Stimulated activated CD8-positive, alpha-beta memory T cell treated with anti-CD3 and anti-CD28 coated beads, Interleukin-15, amount 100 ng/mL, for 24 hours (primary cell): ENCODE results near the gene MGAT5.

Experiments
- DNase-seq: peaks from one replicate; pipeline ENCODE4 v3.0.0-alpha.2; 2020; ENCODE audit warnings: low read depth

The MGAT5 gene

DNA sequence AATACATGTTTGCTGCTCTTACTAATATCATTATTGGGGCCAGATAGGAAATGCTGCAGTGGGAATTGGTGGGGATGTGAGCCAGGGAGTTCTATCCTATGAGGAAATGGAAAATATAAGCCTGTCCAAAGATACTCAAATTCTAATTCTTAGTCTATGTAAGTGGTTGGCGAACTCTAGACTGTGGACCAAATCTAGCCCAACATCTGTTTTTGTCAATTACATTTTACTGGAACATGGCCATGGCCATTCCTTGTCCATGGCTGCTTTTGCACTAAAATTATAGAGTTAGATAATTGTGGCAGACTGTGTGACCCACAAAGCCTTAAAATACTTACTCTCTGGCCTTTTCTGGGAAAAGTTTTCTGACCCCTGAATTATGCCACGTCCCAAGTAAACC is 113.3 kb downstream of the MGAT5 start:
- no peak for DNase-seq

DNA sequence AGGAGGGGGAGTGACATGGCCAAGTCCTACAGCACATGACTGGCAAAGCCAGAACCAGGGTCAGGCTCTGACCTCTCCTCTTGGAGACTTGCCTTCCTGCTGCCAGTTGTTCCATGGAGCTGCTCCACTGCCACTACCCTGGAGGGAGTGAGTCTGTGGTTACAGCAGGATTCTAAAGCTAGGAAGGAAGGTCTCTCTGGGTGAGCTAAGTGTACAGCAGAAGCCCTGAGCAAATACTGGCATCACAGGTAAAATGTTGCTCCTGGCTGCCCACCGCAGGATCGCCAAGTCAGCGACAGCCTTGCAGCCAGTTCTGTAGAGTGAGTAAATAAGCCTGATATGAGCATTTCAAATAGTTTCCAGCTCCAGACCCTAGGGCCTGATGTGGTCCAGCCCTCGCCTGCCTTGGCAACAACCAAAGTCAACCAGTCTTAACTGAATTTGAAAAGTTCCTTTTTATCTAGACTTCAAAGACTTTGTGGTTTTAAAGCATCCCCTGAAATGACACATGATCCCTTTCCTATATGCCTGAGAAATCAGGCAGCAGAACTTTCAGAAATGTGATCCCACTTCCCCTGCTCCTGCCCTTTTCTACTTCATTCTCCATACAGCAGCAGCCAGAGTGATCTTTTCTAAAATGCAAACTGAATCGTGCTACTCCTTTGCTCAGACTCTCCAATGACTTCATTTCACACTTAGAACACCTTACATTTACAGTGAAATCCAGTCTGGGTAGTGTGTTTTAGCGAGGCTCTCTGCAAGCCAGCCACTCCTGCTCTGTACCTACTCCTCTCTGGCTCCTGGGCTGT is 114.3 kb downstream of the MGAT5 start:
- no peak for DNase-seq

DNA sequence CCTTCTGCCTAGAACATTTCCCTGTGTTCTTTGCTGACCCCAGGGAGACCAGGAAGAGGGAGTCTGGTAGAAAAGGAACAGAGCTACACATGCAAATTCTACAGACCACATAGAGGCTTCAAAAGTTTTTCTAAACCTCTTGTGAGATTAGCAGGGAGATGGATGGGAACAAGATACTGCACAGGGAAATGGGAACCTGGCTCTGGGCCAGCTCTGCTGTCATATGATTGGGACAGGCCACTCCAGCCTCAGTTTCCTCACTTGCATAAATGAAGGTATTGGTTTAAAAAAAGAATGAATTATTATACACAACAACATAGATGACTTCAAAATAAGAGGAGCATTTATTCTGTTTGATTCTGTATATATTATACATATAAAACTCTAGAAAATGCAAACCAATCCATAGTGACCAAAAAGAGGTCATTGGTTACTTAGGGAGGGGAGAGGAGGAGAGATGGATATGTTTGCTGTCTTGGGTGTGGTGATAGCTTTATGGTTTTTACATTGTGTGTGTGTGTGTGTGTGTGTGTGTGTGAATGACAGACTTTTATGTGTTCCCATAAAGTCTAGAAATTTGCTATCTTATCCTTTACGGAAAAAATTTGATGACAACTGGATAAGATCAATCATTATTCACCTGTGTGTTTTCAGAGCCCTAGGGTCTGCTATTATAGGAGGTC is 115.5 kb downstream of the MGAT5 start:
- no peak for DNase-seq

GRCh38 chr2:134370655-134371445 is 117.0 kb downstream of the MGAT5 start:
- no peak for DNase-seq

- DNase-seq = no peak
These were observed 118.3 kb downstream of the MGAT5 start for GRCh38 chr2:134372141-134372540.

- no peak for DNase-seq
These were observed 118.8 kb downstream of the MGAT5 start for GRCh38 chr2:134372611-134373131.

DNA sequence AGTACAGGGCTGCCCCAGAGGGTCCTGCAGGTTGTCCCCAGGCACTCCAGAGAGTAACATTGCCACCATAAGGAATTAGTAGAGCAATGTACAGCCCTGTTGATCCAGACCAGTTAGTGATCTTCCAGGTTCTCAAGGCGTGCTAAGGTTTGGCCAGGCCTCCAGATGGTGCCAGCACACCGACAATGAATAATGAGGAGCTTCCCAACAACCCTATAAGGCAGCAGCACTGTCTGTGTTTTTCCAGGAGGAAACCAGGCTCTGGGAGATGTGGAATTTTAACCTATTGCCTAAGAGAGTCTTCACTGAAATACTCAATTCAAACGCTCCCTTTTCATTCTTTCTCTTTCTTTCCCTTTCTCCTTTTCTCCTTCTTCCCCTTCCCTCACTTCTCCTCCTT is 122.1 kb downstream of the MGAT5 start:
- no peak for DNase-seq

GRCh38 chr2:134377730-134378129 is 123.9 kb downstream of the MGAT5 start:
- DNase-seq = no peak

DNA sequence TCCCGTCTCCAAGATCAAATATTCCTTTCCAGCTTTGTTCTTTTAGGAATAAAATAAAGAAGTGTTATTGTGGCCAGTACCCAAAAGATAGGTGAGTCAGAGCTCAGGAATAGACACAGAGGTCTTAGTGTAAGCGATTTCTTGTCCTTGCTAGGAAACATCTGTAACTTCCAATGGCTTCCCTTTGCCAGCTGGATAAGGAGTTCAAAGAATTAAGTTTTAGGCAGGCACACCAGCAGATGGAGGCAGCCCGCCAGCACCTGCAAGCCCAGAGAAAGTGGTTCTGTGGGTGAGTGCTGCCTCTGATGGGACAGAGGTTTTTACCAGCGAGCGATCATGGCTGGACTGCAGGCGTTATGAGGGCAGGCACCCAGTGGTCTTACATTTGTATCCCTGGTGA is 125.4 kb downstream of the MGAT5 start:
- DNase-seq = no peak

- no peak for DNase-seq
These were observed 125.8 kb downstream of the MGAT5 start for GRCh38 chr2:134379722-134380121.

DNA sequence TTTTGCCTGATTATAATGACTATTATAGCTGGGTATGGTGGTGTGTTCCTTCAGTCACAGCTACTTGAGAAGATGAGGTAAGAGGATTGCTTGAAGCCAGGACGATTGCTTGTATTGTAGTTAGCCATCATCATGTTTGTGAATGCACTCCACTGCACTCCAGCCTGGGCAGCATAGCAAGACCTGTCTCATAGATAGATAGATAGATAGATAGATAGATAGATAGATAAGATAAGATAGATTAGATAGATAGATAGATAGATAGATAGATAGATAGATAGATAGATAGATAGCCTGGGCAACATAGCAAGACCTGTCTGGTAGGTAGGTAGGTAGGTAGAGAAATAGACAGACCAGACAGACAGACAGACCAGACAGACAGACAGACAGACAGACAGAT is 127.3 kb downstream of the MGAT5 start:
- DNase-seq = no peak

GRCh38 chr2:134384131-134384530 is 130.3 kb downstream of the MGAT5 start:
- no peak for DNase-seq

- no peak for DNase-seq
These were observed 131.3 kb downstream of the MGAT5 start for GRCh38 chr2:134385195-134385594.

DNA sequence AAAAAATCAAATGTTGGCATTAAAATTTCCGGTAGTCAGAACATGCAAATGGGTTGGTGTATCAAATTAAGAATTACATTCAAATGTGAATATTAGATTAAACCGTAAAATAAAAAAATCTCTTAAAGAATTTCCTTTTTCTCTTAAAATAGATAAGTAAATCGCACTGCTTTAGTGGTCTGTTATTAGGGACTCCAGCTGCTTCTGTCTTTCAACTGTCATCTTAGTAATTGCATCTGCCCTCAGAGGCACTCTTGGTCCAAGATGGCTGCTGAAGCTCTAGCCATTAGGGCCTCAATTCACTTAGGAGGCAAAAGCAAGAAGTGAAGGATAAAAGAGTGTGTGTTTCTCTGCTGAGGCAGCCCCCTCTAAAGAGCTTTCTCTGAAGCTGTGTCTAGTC is 132.4 kb downstream of the MGAT5 start:
- DNase-seq = no peak

- DNase-seq = no peak
These were observed 135.5 kb downstream of the MGAT5 start for GRCh38 chr2:134389381-134389780.

GRCh38 chr2:134391751-134392160 is 137.9 kb downstream of the MGAT5 start:
- DNase-seq = no peak

DNA sequence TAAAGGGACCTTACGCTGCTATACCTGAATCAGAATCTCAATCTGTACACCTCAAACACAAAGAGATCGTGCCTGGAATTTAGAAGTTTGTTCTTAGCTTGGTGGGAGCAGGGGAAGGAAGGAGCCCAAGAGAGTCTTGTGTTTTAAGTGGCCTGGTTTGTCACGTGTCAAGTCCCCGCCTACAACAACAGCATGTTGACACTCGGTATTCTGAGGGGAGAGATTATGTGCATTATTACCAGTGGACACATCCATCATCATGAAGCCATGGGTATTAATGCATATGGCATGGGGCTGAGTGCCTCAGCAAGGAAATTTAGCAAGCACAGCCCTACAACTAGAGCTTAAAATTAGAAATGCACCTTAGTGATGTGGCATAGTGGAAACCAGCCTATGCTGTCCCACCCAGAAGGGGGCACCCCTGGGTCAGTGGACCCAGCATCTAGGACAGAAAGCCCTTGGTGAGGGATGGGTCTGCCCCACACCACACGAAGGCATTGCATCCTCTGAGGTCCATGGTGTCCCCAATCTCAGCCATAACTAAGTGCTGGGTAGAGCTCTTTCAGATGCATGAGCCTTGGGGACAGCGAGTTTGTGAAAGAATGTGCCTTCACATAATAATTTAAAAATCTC is 138.7 kb downstream of the MGAT5 start:
- no peak for DNase-seq

GRCh38 chr2:134393075-134393461 is 139.2 kb downstream of the MGAT5 start:
- DNase-seq = no peak

- no peak for DNase-seq
These were observed 141.9 kb downstream of the MGAT5 start for GRCh38 chr2:134395779-134396178.

DNA sequence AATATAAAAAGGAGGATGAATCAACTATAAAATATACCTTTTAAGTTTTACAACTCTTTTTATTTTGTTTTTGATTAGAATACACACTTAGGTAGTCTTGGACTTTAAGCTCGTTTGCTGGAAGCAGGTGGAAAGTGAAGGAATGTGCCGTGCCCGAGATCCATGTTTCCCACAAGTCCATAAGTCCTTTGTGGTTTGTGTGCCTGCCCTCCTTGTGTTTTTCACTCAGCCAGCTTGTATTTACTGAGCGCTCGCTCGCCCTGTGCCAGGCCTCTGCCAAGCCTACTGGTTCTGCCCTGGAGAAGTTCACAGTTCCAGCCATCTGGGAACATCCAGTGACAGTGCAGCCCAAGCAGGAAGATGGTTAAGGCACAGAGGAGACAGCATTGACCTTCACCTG is 142.6 kb downstream of the MGAT5 start:
- DNase-seq = no peak

- DNase-seq = no peak
These were observed 143.4 kb downstream of the MGAT5 start for GRCh38 chr2:134397146-134397896.
